GM21576 (cell line): Measurements from ENCODE around the gene SCLT1.
"Not testable (repeated sequence)": the region's sequence is repeated elsewhere in the genome, so short reads cannot be mapped to it uniquely, and the experiment has no call there.

Source experiments
- ATAC-seq: cut with Tn5 transposase; IDR thresholded peaks from one replicate; pipeline ENCODE4 v1.9.1; 2021; ENCODE audit warnings: mild to moderate bottlenecking, moderate library complexity; ENCODE audit not compliant: unreplicated experiment

Gene SCLT1

GRCh38 chr4:129077326-129077725 is 16.0 kb downstream of the SCLT1 start:
- ATAC-seq, result no peak

GRCh38 chr4:129069537-129069936 is 23.8 kb downstream of the SCLT1 start:
- ATAC-seq, result not testable (repeated sequence)

- no peak for ATAC-seq
These were observed 28.6 kb downstream of the SCLT1 start for GRCh38 chr4:129064717-129065116.

- ATAC-seq, result no peak
These were observed 29.7 kb downstream of the SCLT1 start for GRCh38 chr4:129063640-129064039.

- no peak for ATAC-seq
These were observed 30.8 kb downstream of the SCLT1 start for GRCh38 chr4:129062580-129062979.

GRCh38 chr4:129059028-129059427 is 34.3 kb downstream of the SCLT1 start:
- ATAC-seq, result no peak

GRCh38 chr4:129046055-129046959 is 47.0 kb downstream of the SCLT1 start:
- no peak for ATAC-seq

- ATAC-seq, result no peak
These were observed 49.8 kb downstream of the SCLT1 start for GRCh38 chr4:129043523-129043922.

GRCh38 chr4:129040471-129040870 is 52.9 kb downstream of the SCLT1 start:
- ATAC-seq, result no peak

GRCh38 chr4:129037093-129037492 is 56.2 kb downstream of the SCLT1 start:
- ATAC-seq, result no peak

- no peak for ATAC-seq
These were observed 78.5 kb downstream of the SCLT1 start for GRCh38 chr4:129014566-129015509.

- no peak for ATAC-seq
These were observed 85.2 kb downstream of the SCLT1 start for GRCh38 chr4:129008096-129008495.

- ATAC-seq, result no peak
These were observed 106.4 kb downstream of the SCLT1 start for GRCh38 chr4:128986908-128987307.

GRCh38 chr4:128986019-128986418 is 107.3 kb downstream of the SCLT1 start:
- ATAC-seq, result no peak

- ATAC-seq, result no peak
These were observed 109.4 kb downstream of the SCLT1 start for GRCh38 chr4:128983771-128984485.

- no peak for ATAC-seq
These were observed 112.0 kb downstream of the SCLT1 start for GRCh38 chr4:128981377-128981776.

- ATAC-seq, result no peak
These were observed 112.5 kb downstream of the SCLT1 start for GRCh38 chr4:128980816-128981326.

- ATAC-seq, result no peak
These were observed 113.4 kb downstream of the SCLT1 start for GRCh38 chr4:128979934-128980333.

- ATAC-seq, result no peak
These were observed 114.4 kb downstream of the SCLT1 start for GRCh38 chr4:128978985-128979384.

GRCh38 chr4:128974136-128974581 is 119.2 kb downstream of the SCLT1 start:
- no peak for ATAC-seq

GRCh38 chr4:128973384-128973783 is 120.0 kb downstream of the SCLT1 start:
- ATAC-seq, result no peak
